ENCODE data around the gene NR2E1. TPM values are rescaled to one million over a fixed set of nuclear protein-coding genes. Genes with fewer than 3 reads are reported as not detected.
A peak's percentile ranks its signal among the peaks of the same experiment; 100 is the strongest.

The NR2E1 gene
- total RNA-seq, 1 donor from 2014 or later: not detected

- Histone ChIP-seq H3K4me1 (peaks cover 4% of the 10 kb centered on the region in 2 donors), H3K4me3 (no peak overlapping the region), H3K36me3 (no peaks in the 10 kb centered on the region), H3K27me3 (no peaks in the 10 kb centered on the region), H3K9me3 (no peaks in the 10 kb centered on the region), H3K27ac (no peak overlapping the region)
- intact Hi-C loops (cut with DNase I): no loop called here
- DNase-seq (ENCODE audit: low spot score in 2 of 2): no peak
- no peak for TF ChIP-seq CTCF (IDR thresholded peaks at IDR 0.05)
These were observed 41.9 kb upstream of the NR2E1 start for GRCh38 chr6:108123946-108124345.

GRCh38 chr6:108127056-108127455 lies 38.8 kb upstream of the NR2E1 start:
- H3K27ac ChIP-seq: no peak overlapping the region
- H3K36me3 ChIP-seq: no peaks in the 10 kb centered on the region
- TF ChIP-seq CTCF (IDR thresholded peaks at IDR 0.05): no peak
- DNase-seq (ENCODE audit: low spot score in 2 of 2): no peak
- H3K9me3 ChIP-seq: no peaks in the 10 kb centered on the region
- H3K4me1 ChIP-seq: no peaks in the 10 kb centered on the region
- H3K27me3 ChIP-seq: no peaks in the 10 kb centered on the region
- intact Hi-C loops (cut with DNase I): no loop called here
- H3K4me3 ChIP-seq: no peak overlapping the region

GRCh38 chr6:108127826-108128225 lies 38.0 kb upstream of the NR2E1 start:
- no peaks in the 10 kb centered on the region for H3K4me1 ChIP-seq
- H3K27ac ChIP-seq: no peak overlapping the region
- no peaks in the 10 kb centered on the region for H3K36me3 ChIP-seq
- no peaks in the 10 kb centered on the region for H3K27me3 ChIP-seq
- intact Hi-C loops (cut with DNase I): no loop called here
- H3K9me3 ChIP-seq: no peaks in the 10 kb centered on the region
- DNase-seq (ENCODE audit: low spot score in 2 of 2): no peak
- no peak overlapping the region for H3K4me3 ChIP-seq
- TF ChIP-seq CTCF (IDR thresholded peaks at IDR 0.05): no peak

GRCh38 chr6:108130262-108130661 lies 35.6 kb upstream of the NR2E1 start:
- Histone ChIP-seq H3K36me3 (no peaks in the 10 kb centered on the region), H3K4me1 (peaks cover 0 to 8% of the 10 kb centered on the region in 2 donors), H3K27me3 (no peaks in the 10 kb centered on the region), H3K9me3 (no peaks in the 10 kb centered on the region), H3K27ac (no peak overlapping the region), H3K4me3 (no peak overlapping the region)
- no peak for TF ChIP-seq CTCF (IDR thresholded peaks at IDR 0.05)
- no peak for DNase-seq (ENCODE audit: low spot score in 2 of 2)
- intact Hi-C loops (cut with DNase I): no loop called here

- H3K4me3 ChIP-seq: no peak overlapping the region
- H3K36me3 ChIP-seq: no peaks in the 10 kb centered on the region
- no peaks in the 10 kb centered on the region for H3K9me3 ChIP-seq
- TF ChIP-seq CTCF (IDR thresholded peaks at IDR 0.05): no peak
- H3K4me1 ChIP-seq: peaks cover 0 to 8% of the 10 kb centered on the region in 2 donors
- H3K27me3 ChIP-seq: no peaks in the 10 kb centered on the region
- no peak overlapping the region for H3K27ac ChIP-seq
- DNase-seq (ENCODE audit: low spot score in 2 of 2): no peak
- intact Hi-C loops (cut with DNase I): no loop called here
These were observed 33.0 kb upstream of the NR2E1 start for GRCh38 chr6:108132863-108133262.

GRCh38 chr6:108133594-108134179 lies 32.1 kb upstream of the NR2E1 start:
- peak overlapping the region; percentile 41 to 55 for H3K27ac ChIP-seq
- DNase-seq (ENCODE audit: low spot score in 2 of 2): peak in 1 of 2 donors; percentile 78
- no peaks in the 10 kb centered on the region for H3K36me3 ChIP-seq
- H3K9me3 ChIP-seq: no peaks in the 10 kb centered on the region
- no peaks in the 10 kb centered on the region for H3K27me3 ChIP-seq
- intact Hi-C loops (cut with DNase I): no loop called here
- peaks cover 0 to 8% of the 10 kb centered on the region in 2 donors for H3K4me1 ChIP-seq
- peak overlapping the region; percentile 58 to 60 for H3K4me3 ChIP-seq
- no peak for TF ChIP-seq CTCF (IDR thresholded peaks at IDR 0.05)

Data from ascending aorta (tissue), 2 donors.